Mesenteric fat pad (tissue), 1 donor: ENCODE data around the gene MIPOL1. TPM values are rescaled to one million over a fixed set of nuclear protein-coding genes. Genes with fewer than 3 reads are reported as not detected.

Experiments
- DNase-seq: peaks from one replicate; pipeline ENCODE4 v3.0.0-alpha.2; 2020; ENCODE audit warnings: low spot score
- total RNA-seq: library from RNA; stranded (reverse); fragmentation: NEBNext Ultra II Directional; extraction: Animal tissue kit (Norgen Biotek cat#: 25700); gene quantifications from one replicate; pipeline ENCODE4 v1.2.1, GENCODE V29; 2021
- donor health status: DM: yes; HTN: yes; CAD: no.

The MIPOL1 gene
- total RNA-seq, 1 donor from 2014 or later: 7.2 TPM

DNA sequence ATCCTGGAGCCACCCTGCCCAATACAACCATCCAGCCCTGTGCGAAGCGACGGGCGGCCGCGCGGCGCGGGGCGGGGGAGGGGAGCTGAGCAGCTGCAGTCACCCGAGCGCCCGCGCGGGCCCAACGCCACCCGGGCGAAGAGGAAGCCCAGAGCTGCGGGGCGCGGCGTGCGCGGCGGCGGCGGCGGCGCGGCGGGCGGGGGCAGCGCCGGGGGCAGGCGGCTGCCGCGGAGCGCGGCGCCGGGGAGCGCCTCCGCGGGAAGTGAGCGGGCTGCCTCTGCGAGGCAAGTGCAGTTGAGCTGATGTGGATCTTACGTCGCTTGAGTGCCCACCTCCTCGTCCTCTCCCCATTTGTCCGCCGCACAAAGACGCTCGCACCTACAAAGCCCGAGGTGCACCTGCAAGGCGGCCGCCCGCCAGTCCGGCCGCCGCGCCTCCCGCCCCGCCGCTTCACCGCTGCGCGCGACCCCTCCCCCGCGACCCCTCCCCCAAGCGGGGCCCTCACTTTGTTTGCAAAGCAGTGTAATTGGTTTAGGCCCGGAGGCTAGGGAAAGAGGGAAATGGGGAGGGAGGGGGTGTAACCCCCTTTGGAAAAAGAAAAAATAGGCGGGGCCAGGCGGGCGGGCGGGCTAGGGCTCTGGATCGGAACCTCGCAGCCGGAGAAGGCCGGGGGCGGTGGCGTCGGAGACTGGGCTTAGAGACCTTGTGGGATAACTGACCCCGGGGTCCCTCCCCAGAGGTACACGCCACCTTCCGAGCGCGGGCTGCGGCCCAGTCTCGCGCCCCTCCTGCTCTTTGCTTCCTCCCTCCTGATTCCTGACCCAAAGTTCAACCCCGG lies 397.5 kb downstream of the MIPOL1 start, which contains the start of the genes FOXA1 and TTC6:
Gene FOXA1, minus strand, starts transcription at position 279 of the 838 bp plus-strand sequence. Its CDS starts 277 bp downstream, at position 2.
Gene TTC6, plus strand, starts transcription at position 659 of the 838 bp plus-strand sequence. CDS start 26,436 bp downstream, outside the sequence.
- DNase-seq: no peak

DNA sequence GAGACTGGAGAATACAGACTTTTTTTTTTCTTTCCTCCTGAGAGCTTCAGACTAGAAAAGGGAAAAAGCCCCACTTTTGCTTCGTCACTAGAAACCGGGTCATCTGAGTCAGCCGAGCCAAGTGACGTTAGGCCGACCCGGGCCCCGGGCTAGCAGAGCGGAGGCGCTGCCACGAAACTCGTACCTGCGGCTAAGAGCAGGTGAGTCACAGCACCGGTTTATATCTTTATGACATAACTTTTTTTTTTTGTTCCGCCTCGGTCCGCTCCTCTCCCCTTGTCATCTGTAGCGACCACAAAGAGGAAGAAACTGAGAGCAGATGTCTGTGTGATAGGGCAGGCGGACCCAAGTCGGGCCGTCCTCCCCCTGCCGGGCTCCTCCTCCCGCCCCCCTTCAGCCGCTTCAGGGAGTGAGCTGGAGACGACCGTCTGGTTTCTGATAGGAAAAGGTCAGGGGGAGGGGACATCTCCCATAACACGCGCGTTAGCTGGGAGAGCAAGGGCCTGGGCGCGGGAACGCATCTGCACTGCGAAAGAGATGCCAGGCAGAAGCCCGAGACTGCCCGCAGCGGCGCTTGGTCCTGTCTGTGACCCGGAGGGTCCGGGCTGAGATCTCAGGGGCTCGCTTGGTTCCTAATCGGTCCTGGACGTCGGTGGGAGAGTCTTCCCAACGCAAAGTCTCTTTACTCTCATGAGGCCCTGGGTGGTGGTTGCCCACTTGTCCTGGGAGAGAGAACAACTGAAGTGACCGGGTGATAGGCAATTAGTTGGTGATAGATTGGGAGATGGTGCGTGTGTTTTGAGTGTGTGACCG lies 398.3 kb downstream of the MIPOL1 start:
- no peak for DNase-seq

DNA sequence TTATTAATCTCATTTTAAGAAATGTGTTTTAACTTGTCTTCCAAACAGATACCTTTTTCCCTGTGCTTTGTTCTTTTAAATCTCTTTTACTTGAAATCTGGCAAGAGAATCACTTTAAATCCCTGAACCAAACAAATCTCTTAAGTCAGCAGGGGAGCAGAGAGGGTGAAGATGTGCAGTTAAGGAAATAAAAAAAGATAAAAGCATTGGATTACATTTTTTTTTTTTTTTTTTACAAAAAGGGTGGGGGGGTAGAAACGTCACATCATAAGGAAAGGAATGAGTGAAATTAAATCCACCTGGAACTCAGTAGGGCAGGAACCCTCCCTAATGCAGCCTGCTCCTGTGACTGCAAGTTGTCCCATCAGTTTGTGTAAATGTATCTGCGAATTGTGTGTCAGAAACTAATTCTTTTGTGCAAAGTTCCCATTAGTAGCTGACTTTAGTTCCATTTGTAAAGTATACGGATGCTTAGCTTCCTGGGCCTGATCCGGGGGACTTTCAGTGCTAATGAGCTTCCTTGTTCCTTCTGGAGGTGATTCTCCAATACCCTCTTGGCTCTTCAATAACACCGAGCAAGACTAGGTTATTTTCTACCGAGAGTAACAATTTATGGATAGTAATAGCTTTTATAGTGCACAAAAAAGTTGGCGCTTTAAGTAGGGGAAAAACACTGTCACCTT lies 399.2 kb downstream of the MIPOL1 start:
- no peak for DNase-seq

DNA sequence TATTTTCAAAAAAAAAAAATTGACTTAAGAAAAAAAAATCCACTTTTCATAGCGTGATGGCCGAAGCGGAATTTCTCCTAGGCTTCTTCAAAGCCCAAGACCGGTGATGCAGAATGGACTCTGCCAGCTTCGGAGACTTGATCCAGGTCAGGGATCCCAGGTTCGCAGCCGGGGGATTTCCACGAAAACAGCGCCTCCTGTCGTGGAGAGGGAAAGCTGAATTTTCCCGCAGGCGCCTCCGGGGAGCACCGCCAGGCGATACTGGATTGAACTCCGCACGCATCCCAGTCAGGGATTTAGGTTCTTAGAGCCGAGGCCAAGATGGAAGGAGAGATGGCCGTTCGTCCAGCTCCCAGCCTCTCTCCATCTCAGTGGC lies 399.8 kb downstream of the MIPOL1 start:
- no peak for DNase-seq

DNA sequence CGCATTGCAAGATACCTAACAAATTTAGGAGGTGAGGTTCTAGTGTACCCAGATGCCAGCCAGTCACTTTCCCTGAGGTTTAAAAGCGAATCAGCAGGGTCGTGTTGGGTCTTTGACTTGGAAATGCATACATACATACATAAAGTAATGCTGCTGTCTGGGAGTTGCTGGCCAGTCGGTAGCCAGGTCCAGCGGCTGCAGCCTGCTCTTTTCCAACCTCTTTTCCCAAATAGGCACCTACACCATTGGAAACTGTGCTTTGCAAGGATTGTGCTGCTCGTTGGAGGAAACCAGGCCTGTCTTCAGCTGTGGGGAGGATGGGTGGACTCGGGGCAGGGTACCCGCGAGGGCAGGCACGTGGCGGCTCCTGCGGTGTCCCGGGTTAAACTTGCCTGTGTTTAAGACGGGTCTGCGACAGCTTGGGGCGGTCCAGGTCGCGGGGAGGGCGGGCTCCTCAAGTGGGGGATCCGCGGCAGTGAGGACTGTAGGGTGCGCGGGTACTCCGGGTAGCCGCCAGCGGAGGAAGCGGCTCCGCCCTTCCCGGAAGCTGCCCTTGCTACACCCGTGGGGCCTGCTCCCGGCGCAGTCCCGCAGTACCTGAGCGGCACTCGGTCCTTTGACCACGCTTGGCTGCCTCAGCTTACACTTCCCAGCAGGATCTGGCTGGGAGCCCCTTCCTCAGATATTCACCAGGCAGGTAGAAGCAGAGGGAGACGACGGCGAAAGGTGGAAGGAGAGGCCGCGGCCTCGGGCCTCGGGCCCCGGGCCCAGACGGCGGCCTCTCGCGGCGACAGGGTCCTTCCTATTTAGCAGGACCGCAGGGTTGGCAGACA lies 400.4 kb downstream of the MIPOL1 start:
- DNase-seq: no peak

DNA sequence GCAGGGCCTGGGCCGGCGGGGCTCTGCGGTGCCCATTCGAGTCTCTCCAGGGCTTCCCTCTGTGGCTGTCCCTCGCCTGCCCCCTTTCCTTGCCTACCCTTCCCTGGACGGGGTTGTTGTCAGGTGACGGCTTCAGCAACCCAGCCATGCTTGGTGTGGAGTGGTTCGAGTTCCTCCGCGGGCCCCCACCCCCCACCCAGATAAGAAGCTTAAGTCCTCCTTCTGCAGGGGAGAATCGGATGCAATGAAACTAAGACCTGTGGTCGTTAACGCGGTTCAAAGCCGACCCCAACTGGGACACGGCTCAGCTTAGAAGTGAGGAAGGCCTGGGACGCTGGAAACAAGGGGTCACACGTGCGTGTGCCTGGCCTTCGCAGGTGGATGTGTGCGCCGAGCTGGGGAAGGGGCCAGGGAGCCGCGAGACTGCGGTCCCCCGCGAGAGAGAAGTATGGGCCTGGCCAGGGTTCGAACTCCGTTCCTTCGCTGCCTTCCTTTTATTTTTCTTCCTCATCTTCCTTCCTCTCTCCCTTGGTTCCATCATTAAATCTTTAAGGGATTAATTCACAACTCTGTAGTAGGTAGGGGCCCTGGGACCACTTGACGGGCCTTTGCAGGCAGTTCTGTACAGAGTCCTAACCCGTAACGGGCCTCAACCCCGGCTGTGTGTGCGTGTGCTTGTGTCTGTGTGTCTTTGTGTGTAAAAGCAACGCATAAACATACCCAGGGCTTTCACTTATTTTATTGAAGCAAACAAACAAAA lies 401.2 kb downstream of the MIPOL1 start:
- DNase-seq: no peak

DNA sequence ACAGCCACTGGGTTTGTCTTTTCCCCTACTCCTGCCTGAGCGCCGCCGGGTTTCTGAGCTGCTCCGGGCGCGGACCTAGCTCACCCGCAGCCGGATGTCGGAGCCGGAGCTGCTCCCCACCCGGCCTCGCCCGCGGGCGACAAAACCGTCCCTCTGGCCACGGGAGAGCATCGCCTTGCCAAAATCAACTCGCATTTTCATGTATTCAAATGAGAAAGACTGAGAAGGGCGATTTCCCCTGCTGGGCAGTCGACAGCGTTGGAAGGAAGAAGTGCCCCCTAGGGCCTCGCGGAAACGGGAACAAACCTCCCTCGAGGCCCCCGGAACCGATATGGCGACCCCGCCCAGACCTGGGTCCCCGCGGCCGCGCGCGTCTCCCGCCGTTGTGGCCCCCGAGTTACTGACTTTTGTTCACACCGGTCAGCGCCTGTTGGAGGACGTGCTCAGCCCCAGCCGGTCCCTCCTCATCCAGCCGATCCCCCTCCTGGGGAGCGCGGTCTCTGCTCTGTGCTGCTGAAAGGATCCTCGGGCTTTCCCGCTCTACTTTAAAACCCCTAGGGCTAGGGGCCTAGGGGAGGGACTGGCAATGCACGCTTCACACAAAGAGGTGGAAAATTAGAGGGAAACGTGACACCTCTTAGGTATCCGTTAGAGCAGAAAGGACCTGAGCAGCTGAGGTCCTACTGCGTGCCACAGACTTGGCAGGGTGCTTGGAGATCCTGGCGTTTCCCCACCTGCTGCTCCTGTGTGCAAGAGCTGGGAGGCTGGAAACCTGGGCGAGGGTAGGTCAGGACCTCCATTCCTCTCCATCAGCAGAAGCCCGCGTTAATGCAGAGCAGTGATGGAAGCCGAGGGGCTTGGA lies 402.0 kb downstream of the MIPOL1 start:
- no peak for DNase-seq

DNA sequence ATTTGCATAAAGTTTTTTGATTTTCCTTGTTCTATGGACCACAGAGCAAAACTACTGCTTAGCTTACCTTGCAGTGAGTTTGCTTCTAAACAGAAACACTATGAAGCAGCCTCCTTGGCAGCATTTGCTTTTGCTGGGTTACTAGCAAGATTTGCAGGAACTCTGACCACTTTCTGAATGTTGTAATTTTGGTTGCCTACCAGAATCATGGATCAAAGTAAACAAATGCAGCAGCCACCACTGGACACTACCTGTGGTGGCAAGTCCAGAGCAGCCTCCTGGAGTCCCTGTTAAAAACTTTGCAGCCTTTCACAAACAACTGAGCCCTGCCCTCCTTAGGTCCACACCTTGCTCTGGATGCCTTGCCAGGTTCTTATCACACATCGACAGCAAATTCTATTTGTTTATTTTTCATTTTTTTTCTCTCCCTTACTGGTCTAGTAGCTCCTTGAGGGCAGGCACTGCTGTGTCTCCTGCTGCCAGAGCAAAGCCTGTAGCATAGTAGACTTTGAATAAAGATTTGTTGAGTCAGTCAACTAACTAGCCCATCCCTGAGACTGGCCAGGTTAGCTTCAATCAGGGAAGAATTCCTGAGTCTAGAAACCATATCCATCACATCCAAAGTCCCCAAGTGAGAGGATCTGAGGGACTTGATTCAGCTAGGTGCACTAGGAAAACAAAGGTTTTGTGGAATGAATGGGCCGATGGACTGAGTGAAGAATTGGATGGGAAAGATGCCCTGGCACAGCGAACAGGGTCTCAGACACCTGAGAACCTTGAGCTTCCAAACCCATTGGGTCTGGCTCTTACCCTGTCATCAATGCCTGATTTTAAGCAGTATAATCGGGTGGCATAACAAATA lies 403.4 kb downstream of the MIPOL1 start:
- no peak for DNase-seq

DNA sequence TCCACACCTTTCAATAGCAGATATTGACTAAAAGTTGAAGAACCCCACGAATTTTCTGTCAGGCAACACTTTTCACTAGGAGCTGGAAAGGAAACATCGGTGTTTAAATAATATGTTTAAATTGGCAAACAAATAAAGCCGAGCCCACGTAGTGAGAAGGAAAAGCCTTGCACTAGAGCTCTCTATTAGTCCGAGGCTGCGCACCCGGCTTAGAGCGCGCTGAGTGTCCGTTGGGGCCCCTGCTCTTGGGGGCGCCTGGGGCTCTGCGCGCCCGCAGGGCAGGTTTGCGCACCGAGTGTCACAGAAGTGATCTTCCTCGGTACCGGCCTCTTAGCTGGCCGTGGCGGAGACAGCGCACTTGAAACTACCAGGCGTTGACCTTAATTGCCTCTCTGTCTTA lies 404.1 kb downstream of the MIPOL1 start:
- DNase-seq: no peak

Other genes starting within 250 kb of the MIPOL1 start
- gene SLC25A21, start 25.3 kb upstream of the MIPOL1 start, total RNA-seq: not detected